Activated effector memory CD4-positive, alpha-beta T cell treated with anti-CD3 and anti-CD28 coated beads, Interleukin-2, amount 50 U/mL, for 16 hours (primary cell): ENCODE results near the gene EPDR1.
"Not testable (repeated sequence)": the region's sequence is repeated elsewhere in the genome, so short reads cannot be mapped to it uniquely, and the experiment has no call there.

Source experiments
- DNase-seq: peaks from one replicate; pipeline ENCODE4 v3.0.0-alpha.2; 2020

Gene EPDR1

DNA sequence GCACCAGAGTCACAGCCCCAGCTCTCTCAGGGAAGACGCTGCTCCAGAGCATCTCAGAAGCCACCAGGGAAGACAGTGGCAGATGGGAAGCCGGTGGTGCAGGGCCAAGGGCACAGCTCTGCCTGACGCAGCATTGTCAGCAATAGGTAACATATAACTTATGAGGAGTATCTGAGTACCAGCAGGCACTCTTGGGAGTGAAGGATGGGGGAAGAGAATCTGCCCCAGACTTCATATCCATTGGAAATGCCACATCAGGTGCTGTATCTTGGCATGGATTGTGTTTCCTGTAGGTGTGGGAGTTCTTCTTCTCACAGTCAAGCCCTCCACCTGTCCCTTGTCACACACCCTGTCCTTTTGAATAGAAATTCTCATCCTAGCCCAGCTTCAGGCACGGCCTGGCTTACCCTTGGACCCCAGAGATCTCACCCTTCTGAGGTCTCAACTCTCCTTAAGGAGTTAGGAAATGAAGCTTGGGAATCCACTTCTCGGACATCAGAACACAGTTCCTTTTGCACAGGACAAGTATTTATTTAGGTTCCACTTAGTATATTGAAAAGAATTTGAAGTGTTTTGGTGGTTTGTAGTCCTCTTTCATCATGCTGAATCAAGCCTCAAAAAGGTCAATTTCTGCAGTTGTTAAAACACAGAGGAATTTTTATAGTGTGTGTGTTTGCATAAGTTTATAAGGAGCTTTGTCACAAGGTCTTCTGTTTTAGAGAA is 9.9 kb downstream of the EPDR1 start:
- DNase-seq: no peak

DNA sequence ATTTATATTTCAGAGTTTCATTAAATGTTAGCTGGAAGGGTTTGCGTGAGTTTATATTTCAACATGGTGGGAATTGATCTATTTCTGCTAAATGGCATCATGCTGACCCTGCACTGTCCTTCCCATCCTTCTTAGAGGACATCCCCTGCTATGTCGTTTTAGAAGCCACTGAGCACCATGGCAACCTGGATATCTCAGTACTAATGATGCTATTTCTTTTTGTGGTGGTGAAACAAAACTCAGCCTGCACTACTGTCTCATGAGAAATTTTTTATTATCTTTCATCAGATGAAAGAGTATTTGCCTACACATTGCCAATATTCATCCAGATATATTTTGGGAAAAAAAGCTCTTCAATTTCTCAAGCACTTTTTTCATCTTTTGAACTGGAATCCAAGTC is 12.1 kb downstream of the EPDR1 start:
- DNase-seq: no peak

DNA sequence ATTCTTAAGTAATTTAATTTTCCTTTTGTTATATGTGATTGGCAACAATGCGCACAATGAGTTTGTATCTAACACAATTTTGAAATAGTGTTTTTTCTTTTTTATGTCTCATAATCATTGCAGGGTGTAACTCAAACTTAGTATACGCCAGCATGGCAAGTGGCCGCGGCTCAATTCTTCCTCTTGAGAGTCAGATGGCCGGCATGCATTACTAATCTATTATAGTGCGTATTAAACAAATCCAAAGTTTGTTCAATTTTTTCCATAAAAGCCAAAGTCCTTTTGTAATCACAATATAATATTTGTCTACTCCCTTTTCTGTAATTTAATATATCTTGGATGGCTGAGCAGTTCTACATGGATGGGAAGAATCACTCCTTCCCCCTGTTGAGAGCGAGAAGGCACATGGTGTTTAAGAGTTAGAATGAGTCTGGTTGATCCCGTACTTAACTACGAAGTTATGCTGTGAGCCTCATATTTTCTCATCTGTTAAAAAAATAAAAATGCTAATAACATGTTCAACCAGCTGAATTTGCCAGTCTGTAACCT is 12.7 kb downstream of the EPDR1 start:
- no peak for DNase-seq

- no peak for DNase-seq
Observed at GRCh38 chr7:37942934-37943610, 22.6 kb downstream of the EPDR1 start.

- no peak for DNase-seq
Observed at GRCh38 chr7:37943905-37944736, 23.7 kb downstream of the EPDR1 start.

GRCh38 chr7:37944737-37945054 is 24.3 kb downstream of the EPDR1 start:
- no peak for DNase-seq

GRCh38 chr7:37945336-37945735 is 24.9 kb downstream of the EPDR1 start:
- DNase-seq: no peak

- DNase-seq: no peak
Observed at GRCh38 chr7:37947138-37947940, 26.9 kb downstream of the EPDR1 start.

DNA sequence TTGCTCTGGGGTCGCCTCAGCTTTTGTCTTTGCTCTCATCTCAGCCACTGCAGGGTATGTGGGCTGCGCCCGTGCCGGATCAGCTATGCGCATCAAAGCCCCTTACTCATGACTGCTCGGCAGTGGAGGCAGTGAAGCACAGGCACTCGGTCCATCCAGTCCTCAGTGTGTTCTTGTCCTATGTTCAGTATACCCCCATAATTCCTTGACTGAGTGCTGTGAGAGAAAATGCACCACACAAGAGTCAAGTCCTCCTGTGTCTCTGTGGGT is 27.4 kb downstream of the EPDR1 start:
- no peak for DNase-seq

GRCh38 chr7:37952240-37952639 is 31.8 kb downstream of the EPDR1 start:
- DNase-seq: no peak

DNA sequence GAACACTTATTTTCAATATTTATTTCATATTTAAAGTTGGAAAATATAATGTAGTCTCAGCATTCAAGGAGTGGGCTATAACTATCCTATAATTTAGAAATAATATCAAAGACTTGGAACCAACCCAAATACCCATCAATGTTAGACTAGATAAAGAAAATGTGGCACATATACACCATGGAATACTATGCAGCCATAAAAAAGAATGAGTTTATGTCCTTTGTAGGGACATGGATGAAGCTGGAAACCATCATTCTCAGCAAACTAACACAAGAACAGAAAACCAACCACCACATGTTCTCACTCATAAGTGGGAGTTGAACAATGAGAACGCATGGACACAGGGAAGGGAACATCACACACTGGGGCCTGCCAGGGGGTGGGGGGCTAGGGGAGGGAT is 33.8 kb downstream of the EPDR1 start:
- DNase-seq: not testable (repeated sequence)

DNA sequence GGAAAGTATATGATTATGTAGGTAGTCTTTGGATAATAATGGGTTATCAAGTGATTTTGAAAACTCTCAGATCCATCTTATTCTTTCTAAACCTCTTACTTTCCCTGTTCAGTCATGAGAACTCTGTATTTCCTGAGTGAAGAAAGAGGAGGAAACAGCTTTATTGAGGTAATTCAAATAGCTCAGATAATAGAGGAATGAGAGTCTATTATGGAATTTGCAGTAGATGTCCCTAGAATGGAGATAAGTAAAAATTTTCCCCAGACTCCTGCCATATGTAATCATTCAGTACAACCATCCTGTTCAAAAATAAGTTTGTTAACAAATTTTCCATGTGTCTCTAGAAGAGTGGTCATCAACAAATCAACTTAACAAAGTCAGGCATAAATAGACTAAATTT is 36.4 kb downstream of the EPDR1 start:
- no peak for DNase-seq

GRCh38 chr7:37957221-37957970 is 37.0 kb downstream of the EPDR1 start:
- no peak for DNase-seq

- no peak for DNase-seq
Observed at GRCh38 chr7:37960483-37960882, 40.0 kb downstream of the EPDR1 start.

GRCh38 chr7:37961251-37961650 is 40.8 kb downstream of the EPDR1 start:
- DNase-seq: no peak

DNA sequence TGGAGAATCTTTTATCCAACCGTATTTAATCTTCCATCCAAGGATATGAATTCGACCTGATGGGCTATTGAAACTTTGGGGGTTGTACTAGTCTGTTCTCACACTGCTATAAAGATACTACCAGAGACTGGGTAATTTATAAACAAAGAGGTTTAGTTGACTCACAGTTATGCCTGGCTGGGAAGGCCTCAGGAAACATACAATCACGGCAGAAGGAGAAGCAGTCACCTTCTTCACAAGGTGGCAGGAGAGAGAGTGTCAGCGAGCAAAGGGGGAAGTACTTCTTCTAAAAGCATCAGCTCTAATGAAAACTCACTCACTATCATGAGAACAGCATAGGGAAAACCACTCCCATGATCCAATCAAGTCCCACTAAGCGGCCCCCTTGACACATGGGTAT is 43.8 kb downstream of the EPDR1 start:
- no peak for DNase-seq

- DNase-seq: no peak
Observed at GRCh38 chr7:37970211-37970610, 49.8 kb downstream of the EPDR1 start.

GRCh38 chr7:37971491-37971890 is 51.1 kb downstream of the EPDR1 start:
- no peak for DNase-seq

DNA sequence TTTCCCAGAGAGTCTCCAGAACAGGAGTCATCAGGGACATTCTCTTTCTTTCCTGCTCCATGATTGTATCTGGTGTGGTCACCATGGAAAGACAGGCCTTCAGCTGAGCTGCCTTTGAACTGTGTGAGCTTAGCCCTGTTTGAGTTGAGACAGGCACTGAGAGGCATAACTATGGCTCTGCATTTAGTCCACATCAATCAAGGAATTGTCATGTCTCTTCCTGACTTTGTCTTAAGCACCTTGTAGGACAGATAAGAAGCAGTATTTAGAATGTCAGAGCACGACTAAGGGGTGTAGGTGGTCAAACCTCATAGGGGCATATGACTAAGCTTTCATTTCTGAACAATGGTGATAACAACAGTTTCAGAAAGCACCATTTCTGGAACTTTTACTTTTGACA is 53.5 kb downstream of the EPDR1 start:
- DNase-seq: no peak

DNA sequence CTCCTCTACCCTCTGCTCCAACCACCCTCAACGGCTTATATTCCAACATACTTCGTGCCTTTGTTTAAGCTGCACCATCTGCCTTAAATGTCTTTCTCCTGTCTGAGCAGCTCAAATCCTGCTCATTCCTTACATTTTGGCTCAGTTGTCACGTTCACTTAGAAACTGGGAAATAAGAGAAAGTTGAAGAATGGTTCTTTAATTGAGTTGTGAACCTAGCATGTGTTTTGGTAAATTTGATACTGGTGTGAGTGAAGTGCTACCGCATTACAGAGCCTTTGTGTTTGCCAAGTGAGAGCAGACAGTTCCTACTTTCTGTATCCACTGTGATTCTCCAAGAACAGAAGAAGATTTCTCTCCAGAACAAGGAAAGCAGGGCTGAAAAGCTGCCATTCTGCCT is 54.3 kb downstream of the EPDR1 start:
- no peak for DNase-seq

- DNase-seq: no peak
Observed at GRCh38 chr7:37977243-37977642, 56.8 kb downstream of the EPDR1 start.

GRCh38 chr7:37981664-37982063 is 61.2 kb downstream of the EPDR1 start:
- no peak for DNase-seq
